Skeletal muscle tissue (tissue), 4 donors: Measurements from ENCODE around the gene ABCA7. TPM values are rescaled to one million over a fixed set of nuclear protein-coding genes. Genes with fewer than 3 reads are reported as not detected.

ENCODE experiments used
- H3K27ac ChIP-seq: one replicate; pipeline ENCODE4 v1.7.0; 2013; ENCODE audit warnings: mild to moderate bottlenecking, low read depth, low read length, inconsistent platforms
- H3K27me3 ChIP-seq, 3 donors: one replicate each; pipeline ENCODE4 v1.7.0; 2013; ENCODE audit warnings: low read length in 3 of 3; ENCODE audit not compliant: control insufficient read depth in 3 of 3, insufficient read depth in 3 of 3
- H3K36me3 ChIP-seq, 3 donors: one replicate each; pipeline ENCODE4 v1.7.0; 2013; ENCODE audit warnings: low read length in 3 of 3; ENCODE audit not compliant: control insufficient read depth in 3 of 3, insufficient read depth in 3 of 3
- H3K4me1 ChIP-seq, 3 donors: one replicate each; pipeline ENCODE4 v1.7.0; 2013; ENCODE audit warnings: low read length in 3 of 3, mild to moderate bottlenecking in 3 of 3; ENCODE audit not compliant: control insufficient read depth in 3 of 3, insufficient read depth in 3 of 3
- H3K4me3 ChIP-seq, 3 donors: one replicate each; pipeline ENCODE4 v1.7.0; 2013; ENCODE audit warnings: low read length in 3 of 3
- H3K9ac ChIP-seq, 3 donors: one replicate each; pipeline ENCODE4 v1.7.0; 2013; ENCODE audit warnings: low read length in 3 of 3, mild to moderate bottlenecking in 3 of 3, moderate library complexity in 2 of 3, low read depth in 1 of 3
- H3K9me3 ChIP-seq, 3 donors: one replicate each; pipeline ENCODE4 v1.7.0; 2013; ENCODE audit warnings: low read length in 3 of 3; ENCODE audit not compliant: control insufficient read depth in 3 of 3
- total RNA-seq: library from RNA; depleted of rRNA; stranded (reverse); fragments of >200 nt; gene quantifications from one replicate; pipeline ENCODE4 v1.2.3, GENCODE V29; 2014
- donor health status: Osteomylitis.

The ABCA7 gene
- total RNA-seq, 1 donor from 2014 or later = 6.8 TPM

DNA sequence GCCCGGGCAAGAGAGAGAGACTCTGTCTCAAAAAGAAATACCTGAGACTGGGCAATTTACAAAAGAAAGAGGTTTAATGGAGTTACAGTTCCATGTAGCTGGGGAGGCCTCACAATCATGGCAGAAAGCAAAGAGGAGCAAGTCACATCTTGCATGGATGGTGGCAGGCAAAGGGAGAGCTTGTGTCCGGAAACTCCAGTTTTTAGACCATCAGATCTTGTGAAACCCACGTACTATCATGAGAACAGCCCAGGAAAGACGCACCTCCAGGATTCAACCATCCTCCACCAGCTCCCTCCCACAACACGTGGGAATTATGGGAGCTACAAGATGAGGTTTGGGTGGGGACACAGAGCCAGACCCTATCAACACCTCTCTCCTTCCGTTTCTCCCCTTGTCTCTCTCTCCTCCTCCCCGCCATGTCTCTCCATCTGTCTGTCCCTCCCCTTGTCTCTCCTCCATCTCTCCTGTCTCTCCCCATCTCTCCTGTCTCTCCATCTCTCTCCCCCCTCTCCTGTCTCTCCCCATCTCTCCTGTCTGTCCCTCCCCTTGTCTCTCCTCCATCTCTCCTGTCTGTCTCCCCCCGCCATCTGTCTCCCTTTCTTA is 45.2 kb downstream of the ABCA7 start:
- Histone ChIP-seq H3K4me3 (no peak overlapping the region), H3K36me3 (peaks cover 8 to 12% (median 11%) of the 10 kb centered on the region in 3 donors), H3K27me3 (peaks cover 0 to 40% (median 23%) of the 10 kb centered on the region in 3 donors), H3K9me3 (no peaks in the 10 kb centered on the region), H3K27ac (no peak overlapping the region), H3K9ac (no peak overlapping the region), H3K4me1 (peaks cover 7 to 26% (median 7%) of the 10 kb centered on the region in 3 donors)

DNA sequence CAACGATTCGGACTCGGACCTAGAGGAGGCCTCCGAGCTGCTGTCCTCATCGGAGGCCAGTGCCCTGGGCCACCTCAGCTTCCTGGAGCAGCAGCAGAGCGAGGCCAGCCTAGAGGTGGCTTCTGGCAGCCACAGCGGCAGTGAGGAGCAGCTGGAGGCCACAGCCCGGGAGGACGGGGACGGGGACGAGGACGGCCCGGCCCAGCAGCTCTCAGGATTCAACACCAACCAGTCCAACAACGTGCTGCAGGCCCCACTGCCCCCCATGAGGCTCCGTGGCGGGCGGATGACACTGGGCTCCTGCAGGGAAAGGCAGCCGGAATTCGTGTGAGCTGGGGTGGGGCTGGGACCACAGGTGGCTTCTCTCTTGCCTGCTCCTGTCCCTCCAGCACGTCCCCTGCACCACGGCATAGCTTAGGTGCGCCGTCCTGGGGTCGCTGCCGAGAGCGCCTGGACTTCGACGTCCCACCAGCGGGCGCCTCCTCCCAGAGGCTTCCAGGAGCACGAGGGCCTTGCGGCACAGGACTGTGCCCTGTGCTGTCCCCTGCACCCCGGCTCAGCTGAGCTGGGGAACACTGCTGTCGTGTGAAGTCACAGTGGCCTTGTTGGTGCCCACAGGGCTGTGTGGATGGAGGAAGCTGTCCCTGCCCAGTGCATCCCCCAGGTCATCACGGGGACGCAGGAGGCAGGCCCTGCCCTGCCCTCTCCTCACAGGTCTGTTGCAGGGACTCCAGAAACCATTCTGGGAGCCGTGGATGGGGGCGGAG is 46.0 kb downstream of the ABCA7 start:
- Histone ChIP-seq H3K9ac (peak overlapping the region in 1 of 3 donors; percentile 40), H3K9me3 (no peaks in the 10 kb centered on the region), H3K27me3 (peaks cover 0 to 40% (median 23%) of the 10 kb centered on the region in 3 donors), H3K4me3 (no peak overlapping the region), H3K4me1 (peaks cover 7 to 26% (median 7%) of the 10 kb centered on the region in 3 donors), H3K36me3 (peaks cover 8 to 15% (median 11%) of the 10 kb centered on the region in 3 donors), H3K27ac (no peak overlapping the region)

- no peak overlapping the region for H3K9ac ChIP-seq
- H3K36me3 ChIP-seq = peaks cover 13 to 19% (median 17%) of the 10 kb centered on the region in 3 donors
- no peaks in the 10 kb centered on the region for H3K9me3 ChIP-seq
- H3K4me1 ChIP-seq = peaks cover 7 to 24% (median 7%) of the 10 kb centered on the region in 3 donors
- H3K27me3 ChIP-seq = peaks cover 0 to 35% (median 23%) of the 10 kb centered on the region in 3 donors
- H3K27ac ChIP-seq = no peak overlapping the region
- no peak overlapping the region for H3K4me3 ChIP-seq
Observed at GRCh38 chr19:1086613-1087012, 46.7 kb downstream of the ABCA7 start.

DNA sequence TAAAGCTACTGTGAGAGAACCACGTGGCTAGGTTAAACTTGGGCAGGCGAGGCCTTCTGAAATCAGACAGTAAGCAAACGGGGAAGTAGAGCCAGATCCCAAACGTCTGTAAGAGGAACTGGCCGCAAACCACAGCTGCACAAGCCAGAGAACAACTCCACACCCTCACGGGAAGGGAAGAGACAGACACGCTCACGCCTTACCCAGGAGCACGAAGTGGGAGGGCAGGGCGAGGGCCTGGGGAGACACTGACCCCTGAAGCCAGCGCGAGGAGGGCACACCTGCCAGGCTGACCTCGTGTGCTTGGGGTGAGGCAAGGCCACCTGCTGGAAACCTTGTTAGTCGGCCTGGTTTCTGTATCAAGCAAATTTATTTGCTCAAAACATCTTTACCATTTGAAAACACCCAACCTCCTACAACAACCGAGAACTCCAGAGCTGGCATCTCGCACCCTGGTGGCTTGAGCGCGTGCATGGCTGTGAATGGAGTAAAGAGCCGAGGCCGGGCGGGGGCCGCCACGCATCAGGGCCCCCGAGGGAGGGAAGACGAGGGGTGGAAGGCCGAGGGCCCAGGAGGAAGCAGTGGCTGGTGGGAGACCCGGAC is 48.0 kb downstream of the ABCA7 start:
- Histone ChIP-seq H3K9me3 (no peaks in the 10 kb centered on the region), H3K36me3 (peaks cover 19 to 24% (median 23%) of the 10 kb centered on the region in 3 donors), H3K27me3 (peaks cover 0 to 26% (median 20%) of the 10 kb centered on the region in 3 donors), H3K4me3 (no peak overlapping the region), H3K27ac (peak overlapping the region; percentile 65), H3K4me1 (peaks cover 1 to 14% (median 7%) of the 10 kb centered on the region in 3 donors), H3K9ac (peak overlapping the region in 1 of 3 donors; percentile 8)

- H3K36me3 ChIP-seq = peaks cover 20 to 25% (median 24%) of the 10 kb centered on the region in 3 donors
- H3K9ac ChIP-seq = peak overlapping the region in 1 of 3 donors; percentile 16
- H3K4me3 ChIP-seq = no peak overlapping the region
- no peaks in the 10 kb centered on the region for H3K9me3 ChIP-seq
- peaks cover 2 to 14% (median 8%) of the 10 kb centered on the region in 3 donors for H3K4me1 ChIP-seq
- H3K27me3 ChIP-seq = peaks cover 0 to 20% (median 16%) of the 10 kb centered on the region in 3 donors
- H3K27ac ChIP-seq = peak overlapping the region; percentile 65
Observed at GRCh38 chr19:1088416-1089010, 48.6 kb downstream of the ABCA7 start.

DNA sequence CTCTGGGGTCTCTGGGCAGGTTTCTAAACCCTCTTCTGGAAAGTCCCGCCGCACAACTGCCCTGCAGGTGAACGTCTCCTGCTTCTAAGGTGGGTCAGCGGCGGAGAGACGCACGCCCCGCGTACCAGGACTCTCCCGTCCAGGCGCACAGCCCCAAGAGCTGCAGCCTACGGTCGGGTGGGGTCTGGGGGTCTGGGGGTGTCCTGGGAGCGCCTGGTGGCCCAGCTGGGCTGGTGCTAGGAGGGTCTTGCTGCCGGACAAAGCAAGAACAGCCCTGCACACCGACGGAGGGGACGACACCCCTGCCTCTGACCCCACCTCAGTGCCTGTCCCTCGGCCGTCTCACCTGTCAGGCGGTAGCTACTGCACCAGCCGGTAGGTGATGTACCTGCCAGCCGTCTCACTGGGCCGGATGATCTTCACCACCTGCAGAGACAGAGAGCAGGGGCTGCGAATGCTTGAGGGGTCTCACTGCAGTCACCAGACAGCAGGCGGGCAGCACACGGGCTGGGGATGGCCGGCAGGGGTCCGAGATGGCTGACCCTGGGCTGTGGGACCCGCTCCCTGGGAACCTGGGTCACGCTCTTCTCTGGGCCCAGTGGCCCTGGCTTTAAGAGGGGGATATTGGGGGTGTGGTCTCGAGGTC is 49.3 kb downstream of the ABCA7 start:
- Histone ChIP-seq H3K27ac (no peak overlapping the region), H3K36me3 (peaks cover 22 to 27% (median 26%) of the 10 kb centered on the region in 3 donors), H3K4me1 (peaks cover 9 to 22% (median 16%) of the 10 kb centered on the region in 3 donors), H3K4me3 (no peak overlapping the region), H3K9me3 (no peaks in the 10 kb centered on the region), H3K9ac (no peak overlapping the region), H3K27me3 (peaks cover 0 to 14% (median 12%) of the 10 kb centered on the region in 3 donors)

DNA sequence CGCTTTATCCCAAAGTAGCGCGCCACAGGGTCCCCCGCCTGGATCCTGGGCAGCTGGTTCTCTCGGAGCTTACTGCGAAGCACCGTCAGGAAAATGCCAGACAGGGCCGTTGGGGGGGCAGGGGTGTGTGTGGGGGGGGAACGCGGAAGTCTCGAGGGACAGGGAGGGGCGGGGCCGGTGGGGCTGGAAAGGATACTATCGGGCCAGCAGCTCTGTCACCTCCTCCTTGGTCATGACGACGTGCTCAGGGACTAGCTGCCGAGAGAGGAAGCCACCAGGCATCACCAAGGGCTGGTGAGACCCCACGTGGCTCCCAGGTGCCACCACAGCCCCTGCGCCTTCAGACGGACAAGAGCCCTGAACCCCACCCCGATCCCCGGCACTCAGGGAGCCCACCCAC is 50.0 kb downstream of the ABCA7 start:
- H3K4me3 ChIP-seq = no peak overlapping the region
- H3K4me1 ChIP-seq = peaks cover 14 to 27% (median 20%) of the 10 kb centered on the region in 3 donors
- H3K27me3 ChIP-seq = peaks cover 0 to 9% (median 8%) of the 10 kb centered on the region in 3 donors
- H3K36me3 ChIP-seq = peaks cover 22 to 27% (median 26%) of the 10 kb centered on the region in 3 donors
- H3K27ac ChIP-seq = no peak overlapping the region
- H3K9me3 ChIP-seq = no peaks in the 10 kb centered on the region
- H3K9ac ChIP-seq = no peak overlapping the region

DNA sequence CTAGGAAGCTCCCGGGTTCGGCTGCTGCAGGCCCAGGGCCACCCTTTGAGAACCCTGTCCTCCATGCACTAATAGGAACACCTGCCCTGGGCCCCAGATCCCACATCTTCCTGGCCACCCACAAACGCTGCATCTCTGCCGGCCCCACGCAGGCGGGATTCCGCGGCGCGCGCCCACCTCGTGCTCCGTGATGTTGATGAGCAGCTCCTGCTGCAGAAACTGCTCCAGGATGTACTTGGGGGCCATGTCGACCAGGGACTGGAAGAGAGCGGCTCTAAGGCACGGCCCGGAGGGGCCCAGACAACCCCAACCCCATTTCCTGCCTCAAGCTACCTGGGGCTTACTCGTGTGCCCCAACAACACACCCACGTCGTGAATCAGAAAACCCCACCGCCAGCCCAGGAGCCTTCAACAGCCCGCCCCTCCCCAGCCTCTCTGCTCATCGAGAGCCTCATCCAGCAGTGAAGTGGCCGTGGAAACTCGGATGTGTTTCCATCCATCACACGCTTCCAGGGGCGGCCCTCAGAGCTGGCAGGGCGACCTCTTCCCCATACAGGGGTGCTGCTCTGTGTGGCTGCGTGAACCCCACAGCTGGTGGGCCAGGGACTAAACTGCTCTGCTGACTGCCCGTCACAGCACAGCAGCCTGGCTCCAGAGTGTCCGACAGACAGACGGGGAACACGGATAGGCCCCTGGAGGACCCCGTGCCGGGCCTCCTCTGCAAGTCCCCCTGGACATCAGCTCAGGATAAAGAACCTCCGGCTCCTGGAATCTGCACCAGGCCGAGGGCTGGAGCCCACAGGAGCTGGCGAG is 51.0 kb downstream of the ABCA7 start:
- Histone ChIP-seq H3K27me3 (peaks cover 0 to 2% (median 0%) of the 10 kb centered on the region in 3 donors), H3K27ac (no peak overlapping the region), H3K9ac (no peak overlapping the region), H3K36me3 (peaks cover 22 to 27% (median 26%) of the 10 kb centered on the region in 3 donors), H3K4me3 (no peak overlapping the region), H3K4me1 (peaks cover 19 to 33% (median 25%) of the 10 kb centered on the region in 3 donors), H3K9me3 (no peaks in the 10 kb centered on the region)
